GM12878 (cell line): ENCODE data around the gene FOXL3. TPM values are rescaled to one million over a fixed set of nuclear protein-coding genes. Genes with fewer than 3 reads are reported as not detected.

Source experiments
- ATAC-seq: fragments of 200-7000 bp; cut with Tn5 transposase; 3 replicates; pipeline ENCODE4 v1.9.1; 2020; ENCODE audit warnings: mild to moderate bottlenecking, moderate library complexity
- BruUV-seq: library from RNA; stranded (reverse); fragments of 400-500 nt; replicated peaks from 2 replicates; lab custom pipeline; 2021; lab: Mats Ljungman, UMichigan
- CTCF ChIA-PET: fragments of 300-600 bp; sonication (Branson Sonifier 250); formaldehyde crosslinking; extraction: SDS; loops from one replicate; lab custom pipeline; 2021; ENCODE audit warnings: inconsistent platforms; lab: Yijun Ruan, JAX
- POLR2A ChIA-PET: fragments of 350-600 bp; formaldehyde crosslinking; extraction: SDS; loops from one replicate; lab custom pipeline; 2021; ENCODE audit warnings: inconsistent platforms; lab: Charles Lee
- RAD21 ChIA-PET: fragments of 300-600 bp; sonication (Branson Sonifier 250); formaldehyde crosslinking; loops from one replicate; lab custom pipeline; 2023; ENCODE audit warnings: antibody characterized with exemption; ENCODE audit not compliant: unreplicated experiment; lab: Charles Lee
- SMC1A ChIA-PET: fragments of 300-600 bp; sonication (Branson Sonifier 250); formaldehyde crosslinking; loops from one replicate; lab custom pipeline; 2023; ENCODE audit not compliant: unreplicated experiment, uncharacterized antibody; lab: Charles Lee
- DNase-seq: peaks from one replicate; pipeline ENCODE4 v3.0.0-alpha.2; 2011; ENCODE audit warnings: low read depth, low spot score
- FAIRE-seq: peaks from 3 replicates; lab custom pipeline; 2011; peaks lifted over from hg19 to GRCh38; lab: Jason Lieb, UNC
- H2AFZ ChIP-seq: 2 replicates; pipeline ENCODE4 v1.6.0; 2011; ENCODE audit warnings: low read depth, low read length, control low read depth; ENCODE audit not compliant: control insufficient read depth
- H3K27ac ChIP-seq: 2 replicates; pipeline ENCODE4 v1.5.1; 2011; ENCODE audit warnings: control low read depth; ENCODE audit not compliant: control insufficient read depth, insufficient read depth
- H3K27me3 ChIP-seq, 2 experiments: replicated peaks in 1 of 2; 2 replicates each; pipeline versions ENCODE4 v1.6.0 to v1.6.1; 2011; ENCODE audit warnings: low read length in 1 of 2; ENCODE audit not compliant: control insufficient read depth in 2 of 2, insufficient read depth in 2 of 2
- H3K36me3 ChIP-seq, 2 experiments: 2 replicates each; pipeline ENCODE4 v1.5.1; 2011; ENCODE audit warnings: low read length in 1 of 2; ENCODE audit not compliant: control insufficient read depth in 2 of 2, insufficient read depth in 2 of 2
- H3K4me1 ChIP-seq: 2 replicates; pipeline ENCODE4 v1.6.1; 2011; ENCODE audit warnings: mild to moderate bottlenecking, low read length, moderate library complexity, mixed read lengths; ENCODE audit not compliant: control insufficient read depth, insufficient read depth
- H3K4me2 ChIP-seq: 2 replicates; pipeline ENCODE4 v1.6.0; 2011; ENCODE audit warnings: control low read depth; ENCODE audit not compliant: control insufficient read depth, insufficient read depth
- H3K4me3 ChIP-seq: fragments of 200-600 bp; sonication (generic); 2 replicates; pipeline ENCODE4 v1.5.1; 2016
- H3K79me2 ChIP-seq: 2 replicates; pipeline ENCODE4 v1.6.0; 2011; ENCODE audit warnings: low read length; ENCODE audit not compliant: control insufficient read depth, insufficient read depth
- H3K9ac ChIP-seq: 2 replicates; pipeline ENCODE4 v1.8.0; 2011; ENCODE audit warnings: low read length, control low read depth, mixed read lengths; ENCODE audit not compliant: control insufficient read depth, insufficient read depth
- H3K9me3 ChIP-seq: replicated peaks from 3 replicates; pipeline ENCODE4 v1.5.1; 2011; ENCODE audit warnings: mild to moderate bottlenecking, low read length; ENCODE audit not compliant: control insufficient read depth, insufficient read depth
- H4K20me1 ChIP-seq: 2 replicates; pipeline ENCODE4 v1.6.0; 2011; ENCODE audit not compliant: control insufficient read depth, insufficient read depth
- BRCA1 ChIP-seq: IDR thresholded peaks from 2 replicates; pipeline ENCODE4 v1.6.1; 2011; ENCODE audit warnings: low read depth, low read length, improper control_type of control experiment
- CBX5 ChIP-seq: sonication (generic); IDR thresholded peaks from 2 replicates; pipeline ENCODE4 v1.6.1; 2016; ENCODE audit warnings: low read depth, moderate library complexity, mild to moderate bottlenecking, inconsistent platforms
- IKZF1 ChIP-seq: fragments of 450-650 bp; conservative IDR thresholded peaks from 2 replicates; pipeline ENCODE4 v1.6.1; 2017; ENCODE audit warnings: antibody characterized with exemption, mild to moderate bottlenecking
- RB1 ChIP-seq: fragments of 450-650 bp; formaldehyde crosslinking; IDR thresholded peaks from 2 replicates; pipeline ENCODE4 v1.6.1; 2017; ENCODE audit warnings: mild to moderate bottlenecking, borderline replicate concordance
- SMAD5 ChIP-seq: IDR thresholded peaks from 2 replicates; pipeline ENCODE4 v1.6.1; 2016; ENCODE audit warnings: antibody characterized with exemption, low read depth
- SMARCA5 ChIP-seq: fragments of 450-650 bp; IDR thresholded peaks from 2 replicates; pipeline ENCODE4 v1.6.1; 2017; ENCODE audit warnings: mild to moderate bottlenecking
- ZBED1 ChIP-seq: IDR thresholded peaks from 2 replicates; pipeline ENCODE4 v1.6.1; 2016; ENCODE audit warnings: borderline replicate concordance
- ZNF622 ChIP-seq: fragments of 450-650 bp; IDR thresholded peaks from 2 replicates; pipeline ENCODE4 v1.6.1; 2017; ENCODE audit warnings: mild to moderate bottlenecking, inconsistent platforms
- WGBS: methylation state at CpG from one replicate; pipeline ENCODE4 v1.1.6; 2016; ENCODE audit warnings: low lambda C conversion rate; ENCODE audit not compliant: insufficient replicate concordance, insufficient coverage; ENCODE audit errors: missing lambda C conversion rate; 5-methylcytosine and 5-hydroxymethylcytosine counted together
- in situ Hi-C: fragments of 300-500 bp; cut with MboI; formaldehyde crosslinking; loops from 9 replicates; pipeline ENCODE4 v1.14.3; 2018; ENCODE audit warnings: mixed read lengths
- intact Hi-C: fragments of 100-400 bp; cut with micrococcal nuclease; formaldehyde crosslinking; loops from one replicate; pipeline ENCODE4 v1.14.2; 2022; ENCODE audit not compliant: unreplicated experiment
- polyA plus RNA-seq, 11 experiments: library from polyadenylated mRNA; depleted of rRNA in 4 of 11; unstranded in 6 of 11; stranded (reverse) in 5 of 11; fragments of >200 nt; fragmentation: Nextera tagmentation in 4 of 11; fragmentation: Illumina TruSeq in 1 of 11; extraction: Ambion mirVana in 4 of 11; extraction: Trizol in 1 of 11; gene quantifications; 1 replicate in 1 of 11; 2 replicates in 10 of 11; pipeline versions ENCODE4 v1.2.1 to v1.2.3, GENCODE V29; 2011 to 2016; ENCODE audit warnings: inconsistent platforms in 2 of 11, missing spikeins in 2 of 11, low read depth in 1 of 11
- total RNA-seq, 4 experiments: library from RNA; depleted of rRNA in 3 of 4; stranded (reverse); fragments of >200 nt in 3 of 4; fragmentation: Illumina TruSeq in 1 of 4; extraction: Trizol in 1 of 4; gene quantifications; 2 replicates each; pipeline versions ENCODE4 v1.2.1 to v1.2.3, GENCODE V29; 2013 to 2021
- TF ChIP-seq, protein P1 (sequence below): IDR thresholded peaks from 2 replicates; pipeline ENCODE4 v1.6.1; 2011; ENCODE audit warnings: borderline replicate concordance, low read depth, mild to moderate bottlenecking, moderate library complexity, low read length; ENCODE audit not compliant: insufficient read depth, poor library complexity, severe bottlenecking
- TF ChIP-seq, protein P2 (sequence below): fragments of 150-350 bp; IDR thresholded peaks from 2 replicates; pipeline ENCODE4 v1.6.1; 2014; ENCODE audit warnings: mild to moderate bottlenecking, low read depth, low read length
- TF ChIP-seq, protein P3 (sequence below): fragments of 450-650 bp; IDR thresholded peaks from 2 replicates; pipeline ENCODE4 v1.6.1; 2017; ENCODE audit warnings: mild to moderate bottlenecking, moderate library complexity
- TF ChIP-seq, protein P4 (sequence below): IDR thresholded peaks from 2 replicates; pipeline ENCODE4 v1.6.1; 2012; ENCODE audit warnings: improper control_type of control experiment, low read depth, low read length; ENCODE audit not compliant: insufficient replicate concordance

The FOXL3 gene
- total and polyA plus RNA-seq, 10 of the 15 experiments (the other 5 are each of a cell fraction or from before 2014, with no cell fraction given) = not detected

DNA sequence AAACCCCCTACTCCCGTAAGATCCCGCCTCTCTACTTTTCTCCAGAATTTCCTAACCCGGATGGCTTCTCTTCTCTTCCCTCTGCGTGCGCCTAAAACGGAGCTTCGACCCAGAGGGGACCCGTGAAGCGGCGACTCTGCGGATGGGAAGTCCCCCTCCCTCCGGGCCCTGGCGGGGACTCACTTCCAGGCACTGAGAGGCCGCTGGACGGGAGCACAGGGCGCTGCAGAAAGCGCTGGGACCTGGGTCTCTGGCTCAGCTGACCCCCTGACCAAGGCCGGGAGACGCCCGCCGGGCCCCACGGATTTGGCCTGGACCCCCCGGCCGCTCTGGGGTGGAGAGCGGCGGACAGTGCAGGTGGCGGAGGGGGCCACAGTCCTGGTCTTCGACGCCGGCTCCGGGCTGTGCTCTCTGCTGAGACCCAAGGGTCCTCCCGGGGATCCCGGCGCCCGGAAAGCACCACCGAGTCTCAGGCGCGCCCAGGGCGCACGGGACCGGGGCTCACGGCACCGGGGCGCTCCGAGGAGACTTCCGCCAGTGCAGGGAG, 688 bp upstream of the FOXL3 start:
- in situ Hi-C loops = no loop called here
- ChIA-PET CTCF (no interaction called here), POLR2A (no interaction called here), RAD21 (no interaction called here), SMC1A (no interaction called here)
- Histone ChIP-seq H3K9ac (no peak overlapping the region), H4K20me1 (no peaks in the 10 kb centered on the region), H3K79me2 (no peaks in the 10 kb centered on the region), H3K4me2 (no peak overlapping the region), H2AFZ (no peak overlapping the region), H3K4me3 (no peak overlapping the region), H3K27ac (no peak overlapping the region), H3K9me3 (peaks cover 2% of the 10 kb centered on the region; the same call in 2 of the 3 replicates), H3K27me3 (no peaks in the 10 kb centered on the region), H3K4me1 (no peaks in the 10 kb centered on the region), H3K36me3 (no peaks in the 10 kb centered on the region)
- FAIRE-seq (no peak), ATAC-seq (no peak), DNase-seq (no peak)
- BruUV-seq = no TSS peak
- 55% methylated on average over 40 of the region's 46 CpGs for whole genome bisulfite sequencing
- intact Hi-C loops = no loop called here
- TF ChIP-seq BRCA1 (no peak), ZNF622 (no peak), ZBED1 (no peak), SMARCA5 (no peak), RB1 (no peak), SMAD5 (no peak), CBX5 (no peak), IKZF1 (no peak)
- TF ChIP-seq, protein P1, sequence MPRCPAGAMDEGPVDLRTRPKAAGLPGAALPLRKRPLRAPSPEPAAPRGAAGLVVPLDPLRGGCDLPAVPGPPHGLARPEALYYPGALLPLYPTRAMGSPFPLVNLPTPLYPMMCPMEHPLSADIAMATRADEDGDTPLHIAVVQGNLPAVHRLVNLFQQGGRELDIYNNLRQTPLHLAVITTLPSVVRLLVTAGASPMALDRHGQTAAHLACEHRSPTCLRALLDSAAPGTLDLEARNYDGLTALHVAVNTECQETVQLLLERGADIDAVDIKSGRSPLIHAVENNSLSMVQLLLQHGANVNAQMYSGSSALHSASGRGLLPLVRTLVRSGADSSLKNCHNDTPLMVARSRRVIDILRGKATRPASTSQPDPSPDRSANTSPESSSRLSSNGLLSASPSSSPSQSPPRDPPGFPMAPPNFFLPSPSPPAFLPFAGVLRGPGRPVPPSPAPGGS = no peak
- TF ChIP-seq, protein P2, sequence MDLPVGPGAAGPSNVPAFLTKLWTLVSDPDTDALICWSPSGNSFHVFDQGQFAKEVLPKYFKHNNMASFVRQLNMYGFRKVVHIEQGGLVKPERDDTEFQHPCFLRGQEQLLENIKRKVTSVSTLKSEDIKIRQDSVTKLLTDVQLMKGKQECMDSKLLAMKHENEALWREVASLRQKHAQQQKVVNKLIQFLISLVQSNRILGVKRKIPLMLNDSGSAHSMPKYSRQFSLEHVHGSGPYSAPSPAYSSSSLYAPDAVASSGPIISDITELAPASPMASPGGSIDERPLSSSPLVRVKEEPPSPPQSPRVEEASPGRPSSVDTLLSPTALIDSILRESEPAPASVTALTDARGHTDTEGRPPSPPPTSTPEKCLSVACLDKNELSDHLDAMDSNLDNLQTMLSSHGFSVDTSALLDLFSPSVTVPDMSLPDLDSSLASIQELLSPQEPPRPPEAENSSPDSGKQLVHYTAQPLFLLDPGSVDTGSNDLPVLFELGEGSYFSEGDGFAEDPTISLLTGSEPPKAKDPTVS = no peak
- TF ChIP-seq, protein P3, sequence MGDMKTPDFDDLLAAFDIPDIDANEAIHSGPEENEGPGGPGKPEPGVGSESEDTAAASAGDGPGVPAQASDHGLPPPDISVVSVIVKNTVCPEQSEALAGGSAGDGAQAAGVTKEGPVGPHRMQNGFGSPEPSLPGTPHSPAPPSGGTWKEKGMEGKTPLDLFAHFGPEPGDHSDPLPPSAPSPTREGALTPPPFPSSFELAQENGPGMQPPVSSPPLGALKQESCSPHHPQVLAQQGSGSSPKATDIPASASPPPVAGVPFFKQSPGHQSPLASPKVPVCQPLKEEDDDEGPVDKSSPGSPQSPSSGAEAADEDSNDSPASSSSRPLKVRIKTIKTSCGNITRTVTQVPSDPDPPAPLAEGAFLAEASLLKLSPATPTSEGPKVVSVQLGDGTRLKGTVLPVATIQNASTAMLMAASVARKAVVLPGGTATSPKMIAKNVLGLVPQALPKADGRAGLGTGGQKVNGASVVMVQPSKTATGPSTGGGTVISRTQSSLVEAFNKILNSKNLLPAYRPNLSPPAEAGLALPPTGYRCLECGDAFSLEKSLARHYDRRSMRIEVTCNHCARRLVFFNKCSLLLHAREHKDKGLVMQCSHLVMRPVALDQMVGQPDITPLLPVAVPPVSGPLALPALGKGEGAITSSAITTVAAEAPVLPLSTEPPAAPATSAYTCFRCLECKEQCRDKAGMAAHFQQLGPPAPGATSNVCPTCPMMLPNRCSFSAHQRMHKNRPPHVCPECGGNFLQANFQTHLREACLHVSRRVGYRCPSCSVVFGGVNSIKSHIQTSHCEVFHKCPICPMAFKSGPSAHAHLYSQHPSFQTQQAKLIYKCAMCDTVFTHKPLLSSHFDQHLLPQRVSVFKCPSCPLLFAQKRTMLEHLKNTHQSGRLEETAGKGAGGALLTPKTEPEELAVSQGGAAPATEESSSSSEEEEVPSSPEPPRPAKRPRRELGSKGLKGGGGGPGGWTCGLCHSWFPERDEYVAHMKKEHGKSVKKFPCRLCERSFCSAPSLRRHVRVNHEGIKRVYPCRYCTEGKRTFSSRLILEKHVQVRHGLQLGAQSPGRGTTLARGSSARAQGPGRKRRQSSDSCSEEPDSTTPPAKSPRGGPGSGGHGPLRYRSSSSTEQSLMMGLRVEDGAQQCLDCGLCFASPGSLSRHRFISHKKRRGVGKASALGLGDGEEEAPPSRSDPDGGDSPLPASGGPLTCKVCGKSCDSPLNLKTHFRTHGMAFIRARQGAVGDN = no peak
- TF ChIP-seq, protein P4, sequence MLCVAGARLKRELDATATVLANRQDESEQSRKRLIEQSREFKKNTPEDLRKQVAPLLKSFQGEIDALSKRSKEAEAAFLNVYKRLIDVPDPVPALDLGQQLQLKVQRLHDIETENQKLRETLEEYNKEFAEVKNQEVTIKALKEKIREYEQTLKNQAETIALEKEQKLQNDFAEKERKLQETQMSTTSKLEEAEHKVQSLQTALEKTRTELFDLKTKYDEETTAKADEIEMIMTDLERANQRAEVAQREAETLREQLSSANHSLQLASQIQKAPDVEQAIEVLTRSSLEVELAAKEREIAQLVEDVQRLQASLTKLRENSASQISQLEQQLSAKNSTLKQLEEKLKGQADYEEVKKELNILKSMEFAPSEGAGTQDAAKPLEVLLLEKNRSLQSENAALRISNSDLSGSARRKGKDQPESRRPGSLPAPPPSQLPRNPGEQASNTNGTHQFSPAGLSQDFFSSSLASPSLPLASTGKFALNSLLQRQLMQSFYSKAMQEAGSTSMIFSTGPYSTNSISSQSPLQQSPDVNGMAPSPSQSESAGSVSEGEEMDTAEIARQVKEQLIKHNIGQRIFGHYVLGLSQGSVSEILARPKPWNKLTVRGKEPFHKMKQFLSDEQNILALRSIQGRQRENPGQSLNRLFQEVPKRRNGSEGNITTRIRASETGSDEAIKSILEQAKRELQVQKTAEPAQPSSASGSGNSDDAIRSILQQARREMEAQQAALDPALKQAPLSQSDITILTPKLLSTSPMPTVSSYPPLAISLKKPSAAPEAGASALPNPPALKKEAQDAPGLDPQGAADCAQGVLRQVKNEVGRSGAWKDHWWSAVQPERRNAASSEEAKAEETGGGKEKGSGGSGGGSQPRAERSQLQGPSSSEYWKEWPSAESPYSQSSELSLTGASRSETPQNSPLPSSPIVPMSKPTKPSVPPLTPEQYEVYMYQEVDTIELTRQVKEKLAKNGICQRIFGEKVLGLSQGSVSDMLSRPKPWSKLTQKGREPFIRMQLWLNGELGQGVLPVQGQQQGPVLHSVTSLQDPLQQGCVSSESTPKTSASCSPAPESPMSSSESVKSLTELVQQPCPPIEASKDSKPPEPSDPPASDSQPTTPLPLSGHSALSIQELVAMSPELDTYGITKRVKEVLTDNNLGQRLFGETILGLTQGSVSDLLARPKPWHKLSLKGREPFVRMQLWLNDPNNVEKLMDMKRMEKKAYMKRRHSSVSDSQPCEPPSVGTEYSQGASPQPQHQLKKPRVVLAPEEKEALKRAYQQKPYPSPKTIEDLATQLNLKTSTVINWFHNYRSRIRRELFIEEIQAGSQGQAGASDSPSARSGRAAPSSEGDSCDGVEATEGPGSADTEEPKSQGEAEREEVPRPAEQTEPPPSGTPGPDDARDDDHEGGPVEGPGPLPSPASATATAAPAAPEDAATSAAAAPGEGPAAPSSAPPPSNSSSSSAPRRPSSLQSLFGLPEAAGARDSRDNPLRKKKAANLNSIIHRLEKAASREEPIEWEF = no peak
